Colonic mucosa (tissue), 4 donors: Measurements from ENCODE around the gene UCP2. TPM values are rescaled to one million over a fixed set of nuclear protein-coding genes. Genes with fewer than 3 reads are reported as not detected.
"Not testable (repeated sequence)": the region's sequence is repeated elsewhere in the genome, so short reads cannot be mapped to it uniquely, and the experiment has no call there.

Experiments used
- DNase-seq: peaks from one replicate; pipeline ENCODE4 v3.0.0-alpha.2; 2020
- H3K27ac ChIP-seq: fragments of 200-600 bp; one replicate; pipeline ENCODE4 v1.8.0; 2021
- H3K27me3 ChIP-seq: fragments of 200-600 bp; one replicate; pipeline ENCODE4 v1.8.0; 2021
- H3K36me3 ChIP-seq: fragments of 200-600 bp; one replicate; pipeline ENCODE4 v1.8.0; 2021
- H3K4me1 ChIP-seq: fragments of 200-600 bp; one replicate; pipeline ENCODE4 v1.8.0; 2021; ENCODE audit warnings: mild to moderate bottlenecking
- H3K4me3 ChIP-seq: fragments of 200-600 bp; one replicate; pipeline ENCODE4 v1.8.0; 2021
- H3K9ac ChIP-seq, 2 donors: one replicate each; pipeline ENCODE4 v1.7.0; 2013; ENCODE audit warnings: control low read depth in 2 of 2, low read depth in 2 of 2, low read length in 2 of 2
- H3K9me3 ChIP-seq: fragments of 200-600 bp; one replicate; pipeline ENCODE4 v1.8.0; 2021
- CTCF ChIP-seq: fragments of 200-600 bp; IDR thresholded peaks from one replicate; pipeline ENCODE4 v1.8.0; 2022; ENCODE audit warnings: antibody characterized with exemption, mild to moderate bottlenecking
- intact Hi-C: fragments of 100-400 bp; cut with DNase I; formaldehyde crosslinking; loops from one replicate; pipeline ENCODE4 v1.14.1; 2022
- total RNA-seq, 2 donors: library from RNA; stranded (reverse); fragmentation: NEBNext Ultra II Directional in 1 of 2; extraction: Animal tissue kit (Norgen Biotek cat#: 25700) in 1 of 2; gene quantifications; one replicate each; pipeline ENCODE4 v1.2.1, GENCODE V29; 2021
- donor health status: healthy.
- donor health status: DM: no; HTN: no; CAD: no.
- donor health status: DM: no; HTN: no; CAD: no.

UCP2 gene
- total RNA-seq, 2 donors from 2014 or later = 43.0 to 64.0 TPM

DNA sequence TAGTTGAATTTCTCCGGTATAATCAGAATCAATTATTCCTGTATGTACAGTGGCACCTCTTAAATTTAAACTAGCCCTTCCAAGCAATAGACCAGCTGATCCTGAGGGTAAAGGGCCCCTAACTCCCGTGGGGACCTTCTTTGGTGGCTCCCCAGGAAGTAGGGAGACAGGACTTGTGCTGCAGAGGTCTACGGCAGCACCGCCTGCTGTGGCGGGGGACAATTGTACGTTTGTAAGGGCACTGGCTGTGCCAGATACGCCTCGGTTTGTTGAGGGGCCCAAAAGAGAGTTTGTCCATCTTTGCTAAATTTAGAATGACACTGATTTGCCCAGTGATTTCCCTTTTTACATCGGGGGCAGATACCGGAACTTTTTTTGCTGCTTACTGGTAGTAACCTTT is 37.7 kb downstream of the UCP2 start:
- no peak for DNase-seq
- Histone ChIP-seq H3K27me3 (no peaks in the 10 kb centered on the region), H3K9ac (no peak overlapping the region), H3K4me3 (no peak overlapping the region), H3K4me1 (no peaks in the 10 kb centered on the region), H3K36me3 (no peaks in the 10 kb centered on the region), H3K27ac (no peak overlapping the region), H3K9me3 (no peaks in the 10 kb centered on the region)
- TF ChIP-seq CTCF = no peak
- intact Hi-C loops = no loop called here

- TF ChIP-seq CTCF = no peak
- intact Hi-C loops = no loop called here
- H3K9ac ChIP-seq = no peak overlapping the region
Observed at GRCh38 chr11:73944085-73944484, 38.6 kb downstream of the UCP2 start.

GRCh38 chr11:73942010-73942409 is 40.6 kb downstream of the UCP2 start:
- no peak for DNase-seq
- H3K4me1 ChIP-seq = no peaks in the 10 kb centered on the region
- intact Hi-C loops = no loop called here

More at GRCh38 chr11:73944085-73944484, 38.6 kb downstream of the UCP2 start:
- no peak for DNase-seq
- no peaks in the 10 kb centered on the region for H3K36me3 ChIP-seq
- H3K27me3 ChIP-seq = no peaks in the 10 kb centered on the region
- H3K9me3 ChIP-seq = no peaks in the 10 kb centered on the region
- no peak overlapping the region for H3K27ac ChIP-seq
- H3K4me3 ChIP-seq = no peak overlapping the region
- H3K4me1 ChIP-seq = no peaks in the 10 kb centered on the region

DNA sequence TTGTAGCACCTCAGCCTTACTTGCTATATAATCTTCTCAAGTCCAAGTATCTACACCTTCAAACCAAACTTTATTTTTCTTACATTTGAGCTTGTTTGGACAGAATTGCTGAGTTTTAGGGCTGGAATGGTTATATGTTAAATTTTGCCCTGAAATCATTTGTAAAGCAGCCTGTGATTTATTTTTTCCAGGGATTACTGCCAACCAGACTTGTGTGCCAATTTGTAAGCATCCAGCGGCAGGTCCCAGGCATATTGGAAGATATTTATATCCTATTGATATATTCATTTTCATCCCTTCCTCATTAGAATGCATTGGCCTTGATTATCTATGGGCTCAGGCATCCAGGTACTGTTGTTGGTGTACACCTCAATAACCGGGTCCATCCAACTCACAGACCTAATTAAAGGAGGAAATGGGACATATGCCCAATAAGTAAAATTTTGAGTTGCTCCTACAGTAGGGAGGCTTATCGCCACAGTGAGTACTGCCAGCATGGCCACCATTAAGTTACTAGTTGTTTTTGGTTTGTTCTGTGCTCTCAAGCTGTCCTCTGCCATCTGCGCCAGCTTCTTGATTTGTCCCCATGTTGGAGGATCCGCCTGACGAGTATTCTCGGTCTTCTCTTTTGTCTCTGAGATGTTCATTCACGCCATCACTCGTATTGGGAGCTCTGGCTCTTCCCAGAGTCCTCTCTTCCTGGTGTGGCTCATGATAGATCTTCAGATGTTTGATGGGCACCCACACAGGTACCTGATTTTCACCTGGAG is 41.7 kb downstream of the UCP2 start:
- intact Hi-C loops = no loop called here
- no peaks in the 10 kb centered on the region for H3K27me3 ChIP-seq
- no peaks in the 10 kb centered on the region for H3K36me3 ChIP-seq
- no peak overlapping the region for H3K9ac ChIP-seq
- no peak for TF ChIP-seq CTCF
- no peaks in the 10 kb centered on the region for H3K9me3 ChIP-seq
- no peaks in the 10 kb centered on the region for H3K4me1 ChIP-seq
- DNase-seq = no peak
- no peak overlapping the region for H3K27ac ChIP-seq
- H3K4me3 ChIP-seq = no peak overlapping the region

More at GRCh38 chr11:73942010-73942409, 40.6 kb downstream of the UCP2 start:
- Histone ChIP-seq H3K9ac (no peak overlapping the region), H3K27me3 (no peaks in the 10 kb centered on the region), H3K27ac (no peak overlapping the region), H3K9me3 (no peaks in the 10 kb centered on the region), H3K36me3 (no peaks in the 10 kb centered on the region), H3K4me3 (no peak overlapping the region)
- no peak for TF ChIP-seq CTCF

GRCh38 chr11:73939096-73939495 is 43.5 kb downstream of the UCP2 start:
- no peak overlapping the region for H3K27ac ChIP-seq
- no peak for DNase-seq
- H3K9me3 ChIP-seq = no peaks in the 10 kb centered on the region
- no peaks in the 10 kb centered on the region for H3K36me3 ChIP-seq
- TF ChIP-seq CTCF = no peak
- H3K27me3 ChIP-seq = no peaks in the 10 kb centered on the region
- no peak overlapping the region for H3K9ac ChIP-seq
- no peak overlapping the region for H3K4me3 ChIP-seq
- H3K4me1 ChIP-seq = no peaks in the 10 kb centered on the region
- intact Hi-C loops = no loop called here

DNA sequence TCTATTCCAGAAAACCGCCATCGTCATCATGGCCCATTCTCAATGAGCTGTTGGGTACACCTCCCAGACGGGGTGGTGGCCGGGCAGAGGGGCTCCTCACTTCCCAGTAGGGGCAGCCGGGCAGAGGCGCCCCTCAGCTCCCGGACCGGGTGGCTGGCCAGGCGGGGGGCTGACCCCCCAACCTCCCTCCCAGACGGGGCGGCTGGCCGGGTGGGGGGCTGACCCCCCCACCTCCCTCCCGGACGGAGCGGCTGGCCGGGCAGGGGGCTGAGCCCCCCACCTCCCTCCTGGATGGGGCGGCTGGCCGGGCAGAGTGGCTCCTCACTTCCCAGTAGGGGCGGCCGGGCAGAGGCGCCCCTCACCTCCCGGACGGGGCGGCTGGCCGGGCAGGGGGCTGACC is 46.6 kb downstream of the UCP2 start:
- H3K9me3 ChIP-seq, H3K36me3 ChIP-seq, H3K27me3 ChIP-seq, H3K9ac ChIP-seq, DNase-seq, H3K4me3 ChIP-seq, H3K27ac ChIP-seq, H3K4me1 ChIP-seq, intact Hi-C loops: not testable (repeated sequence)
